Measurements from ENCODE around the gene HTR3D. TPM values are rescaled to one million over a fixed set of nuclear protein-coding genes. Genes with fewer than 3 reads are reported as not detected.
"Not testable (repeated sequence)": the region's sequence is repeated elsewhere in the genome, so short reads cannot be mapped to it uniquely, and the experiment has no call there.

Gene HTR3D
- polyA plus RNA-seq, 3 donors, result not detected

GRCh38 chr3:184022323-184022722, 9.2 kb upstream of the HTR3D start:
- Histone ChIP-seq H3K27me3 (ENCODE audit: control insufficient read depth in 2 of 2, insufficient read depth in 2 of 2, low read length in 2 of 2) (no peaks in the 10 kb centered on the region), H3K4me3 (replicated peaks in 1 of 3; ENCODE audit: low read depth in 2 of 3, low read length in 3 of 3) (peak overlapping the region in 2 of 3 experiments; percentile 28 to 61)

GRCh38 chr3:184025256-184025655, 6.3 kb upstream of the HTR3D start:
- H3K27ac ChIP-seq (ENCODE audit: low read depth in 1 of 2, low read length in 2 of 2); H3K36me3 Mint-ChIP-seq; H3K27me3 ChIP-seq (ENCODE audit: control insufficient read depth in 2 of 2, insufficient read depth in 2 of 2, low read length in 2 of 2); H3K79me2 ChIP-seq (ENCODE audit: insufficient read depth, low read length); H3K4me3 ChIP-seq (replicated peaks in 1 of 3; ENCODE audit: low read depth in 2 of 3, low read length in 3 of 3); H4K20me1 ChIP-seq (ENCODE audit: insufficient read depth, low read length); H3K9me3 ChIP-seq (replicated peaks in 1 of 2; ENCODE audit: control insufficient read depth in 1 of 2, insufficient read depth in 1 of 2, low read length in 2 of 2); H3K9ac ChIP-seq (ENCODE audit: insufficient read depth, low read length, poor library complexity, severe bottlenecking); H3K27me3 Mint-ChIP-seq (ENCODE audit: low read depth in 3 of 3); H3K36me3 ChIP-seq (replicated peaks in 1 of 2; ENCODE audit: control insufficient read depth in 1 of 2, insufficient read depth in 2 of 2, low read length in 2 of 2); intact Hi-C loops (cut with micrococcal nuclease); H3K9me3 Mint-ChIP-seq; H3K4me2 ChIP-seq (replicated peaks; ENCODE audit: extremely low read depth, low read length, poor library complexity, severe bottlenecking); DNase-seq; H3K4me3 Mint-ChIP-seq; H2AFZ ChIP-seq (ENCODE audit: insufficient read depth, low read depth, low read length, poor library complexity, severe bottlenecking): not testable (repeated sequence)
- peaks cover 26% of the 10 kb centered on the region for H3K4me1 Mint-ChIP-seq
- WGBS (ENCODE audit: insufficient coverage), result 82% methylated on average over 2 of the region's 5 CpGs
- H3K4me1 ChIP-seq (ENCODE audit: control insufficient read depth in 1 of 2, insufficient read depth in 2 of 2, low read length in 2 of 2), result peaks cover 20 to 29% of the 10 kb centered on the region in 2 donors
- H3K27ac Mint-ChIP-seq, result peak overlapping the region in 1 of 7 donors; percentile 9

More at GRCh38 chr3:184022323-184022722, 9.2 kb upstream of the HTR3D start:
- Mint-ChIP-seq H3K9me3 (peaks cover 0 to 2% (median 0%) of the 10 kb centered on the region in 7 donors), H3K4me1 (peaks cover 32% of the 10 kb centered on the region), H3K4me3 (peak overlapping the region; percentile 71 to 74), H3K27ac (peak overlapping the region; percentile 81 to 95 (median 94)), H3K27me3 (ENCODE audit: low read depth in 3 of 3) (peaks cover 5 to 8% (median 6%) of the 10 kb centered on the region in 3 donors), H3K36me3 (no peaks in the 10 kb centered on the region)
- peak; percentile 69 to 95 (median 78) for DNase-seq
- Histone ChIP-seq H2AFZ (ENCODE audit: insufficient read depth, low read depth, low read length, poor library complexity, severe bottlenecking) (peak overlapping the region; percentile 58), H3K4me2 (replicated peaks; ENCODE audit: extremely low read depth, low read length, poor library complexity, severe bottlenecking) (peak overlapping the region; percentile 57), H3K9me3 (replicated peaks in 1 of 2; ENCODE audit: control insufficient read depth in 1 of 2, insufficient read depth in 1 of 2, low read length in 2 of 2) (no peaks in the 10 kb centered on the region), H3K36me3 (replicated peaks in 1 of 2; ENCODE audit: control insufficient read depth in 1 of 2, insufficient read depth in 2 of 2, low read length in 2 of 2) (no peaks in the 10 kb centered on the region), H3K27ac (ENCODE audit: low read depth in 1 of 2, low read length in 2 of 2) (peak overlapping the region; percentile 76 to 81), H3K9ac (ENCODE audit: insufficient read depth, low read length, poor library complexity, severe bottlenecking) (peak overlapping the region; percentile 38), H4K20me1 (ENCODE audit: insufficient read depth, low read length) (no peaks in the 10 kb centered on the region), H3K79me2 (ENCODE audit: insufficient read depth, low read length) (no peaks in the 10 kb centered on the region), H3K4me1 (ENCODE audit: control insufficient read depth in 1 of 2, insufficient read depth in 2 of 2, low read length in 2 of 2) (peaks cover 31 to 43% of the 10 kb centered on the region in 2 donors)
- no CpG with 5 or more reads among the region's 7 CpGs for WGBS (ENCODE audit: insufficient coverage)
- TF ChIP-seq CTCF (IDR thresholded peaks at IDR 0.05), result no peak
- intact Hi-C loops (cut with micrococcal nuclease), result loop anchor here in 1 of 2 donors (5.0 kb wide), 1 partner anchor 155 kb away; no protein-coding TSS in a partner anchor

- H3K9me3 ChIP-seq (replicated peaks in 1 of 2; ENCODE audit: control insufficient read depth in 1 of 2, insufficient read depth in 1 of 2, low read length in 2 of 2); H3K27ac ChIP-seq (ENCODE audit: low read depth in 1 of 2, low read length in 2 of 2); H3K27me3 ChIP-seq (ENCODE audit: control insufficient read depth in 2 of 2, insufficient read depth in 2 of 2, low read length in 2 of 2); H3K4me3 Mint-ChIP-seq; H3K4me2 ChIP-seq (replicated peaks; ENCODE audit: extremely low read depth, low read length, poor library complexity, severe bottlenecking); H3K36me3 Mint-ChIP-seq; H3K27me3 Mint-ChIP-seq (ENCODE audit: low read depth in 3 of 3); H2AFZ ChIP-seq (ENCODE audit: insufficient read depth, low read depth, low read length, poor library complexity, severe bottlenecking); H3K79me2 ChIP-seq (ENCODE audit: insufficient read depth, low read length); H3K4me3 ChIP-seq (replicated peaks in 1 of 3; ENCODE audit: low read depth in 2 of 3, low read length in 3 of 3); DNase-seq; H3K9me3 Mint-ChIP-seq; intact Hi-C loops (cut with micrococcal nuclease); H3K9ac ChIP-seq (ENCODE audit: insufficient read depth, low read length, poor library complexity, severe bottlenecking); H4K20me1 ChIP-seq (ENCODE audit: insufficient read depth, low read length); H3K27ac Mint-ChIP-seq; H3K36me3 ChIP-seq (replicated peaks in 1 of 2; ENCODE audit: control insufficient read depth in 1 of 2, insufficient read depth in 2 of 2, low read length in 2 of 2): not testable (repeated sequence)
- peaks cover 4 to 14% of the 10 kb centered on the region in 2 donors for H3K4me1 ChIP-seq (ENCODE audit: control insufficient read depth in 1 of 2, insufficient read depth in 2 of 2, low read length in 2 of 2)
- WGBS (ENCODE audit: insufficient coverage), result no CpG with 5 or more reads among the region's 1 CpG
- peaks cover 15% of the 10 kb centered on the region for H3K4me1 Mint-ChIP-seq
Measured at GRCh38 chr3:184028275-184028890, 3.2 kb upstream of the HTR3D start.

Data from CD14-positive monocyte (primary cell).